ENCODE measurements around the gene NPRL2.

GRCh38 chr3:50327943-50328691, 22.5 kb downstream of the NPRL2 start, which contains the start of gene TUSC2:
- no peak for TF ChIP-seq YY1 (IDR thresholded peaks at IDR 0.05; ENCODE audit: insufficient read depth, insufficient read length)
- no peak for TF ChIP-seq ZNF274 (IDR thresholded peaks at IDR 0.05; ENCODE audit: low read depth, low read length)

Data from NT2/D1 (cell line).